22Rv1 (cell line): Measurements from ENCODE around the gene CYLD.

Experiments
- ZFX ChIP-seq: fragments of 450-650 bp; IDR thresholded peaks from 2 replicates; pipeline ENCODE4 v1.6.1; 2017; ENCODE audit warnings: antibody characterized with exemption, borderline replicate concordance
- TF ChIP-seq, protein P1 (sequence below): fragments of 450-650 bp; IDR thresholded peaks from 2 replicates; pipeline ENCODE4 v1.5.1; 2017; ENCODE audit warnings: mild to moderate bottlenecking

DNA sequence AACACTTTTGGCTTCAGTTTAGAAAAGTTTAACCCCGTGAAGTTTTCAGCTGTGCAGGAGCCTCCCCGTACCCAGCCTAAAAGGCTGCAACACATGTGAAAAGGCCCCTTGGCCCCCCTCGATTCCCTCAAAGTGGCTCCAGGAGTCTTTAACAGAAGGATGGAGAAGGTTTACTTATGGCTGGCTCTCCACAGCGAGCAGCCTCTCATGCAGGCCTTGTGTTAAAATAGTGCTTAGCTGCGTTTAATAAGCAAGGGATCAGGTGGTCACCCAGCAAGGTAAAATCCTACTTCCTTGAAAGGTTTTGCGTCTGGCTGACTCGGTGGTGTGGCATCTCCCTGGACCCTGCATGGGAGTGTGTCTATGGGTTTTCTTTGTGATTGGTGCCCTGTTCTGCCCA lies 8.4 kb upstream of the CYLD start:
- TF ChIP-seq, protein P1, sequence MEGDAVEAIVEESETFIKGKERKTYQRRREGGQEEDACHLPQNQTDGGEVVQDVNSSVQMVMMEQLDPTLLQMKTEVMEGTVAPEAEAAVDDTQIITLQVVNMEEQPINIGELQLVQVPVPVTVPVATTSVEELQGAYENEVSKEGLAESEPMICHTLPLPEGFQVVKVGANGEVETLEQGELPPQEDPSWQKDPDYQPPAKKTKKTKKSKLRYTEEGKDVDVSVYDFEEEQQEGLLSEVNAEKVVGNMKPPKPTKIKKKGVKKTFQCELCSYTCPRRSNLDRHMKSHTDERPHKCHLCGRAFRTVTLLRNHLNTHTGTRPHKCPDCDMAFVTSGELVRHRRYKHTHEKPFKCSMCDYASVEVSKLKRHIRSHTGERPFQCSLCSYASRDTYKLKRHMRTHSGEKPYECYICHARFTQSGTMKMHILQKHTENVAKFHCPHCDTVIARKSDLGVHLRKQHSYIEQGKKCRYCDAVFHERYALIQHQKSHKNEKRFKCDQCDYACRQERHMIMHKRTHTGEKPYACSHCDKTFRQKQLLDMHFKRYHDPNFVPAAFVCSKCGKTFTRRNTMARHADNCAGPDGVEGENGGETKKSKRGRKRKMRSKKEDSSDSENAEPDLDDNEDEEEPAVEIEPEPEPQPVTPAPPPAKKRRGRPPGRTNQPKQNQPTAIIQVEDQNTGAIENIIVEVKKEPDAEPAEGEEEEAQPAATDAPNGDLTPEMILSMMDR, result no peak
- TF ChIP-seq ZFX, result no peak
